ENCODE results near the gene RAET1L. TPM values are rescaled to one million over a fixed set of nuclear protein-coding genes. Genes with fewer than 3 reads are reported as not detected.

Gene RAET1L
- total and polyA plus RNA-seq, 2 experiments from 2014 or later, result not detected

DNA sequence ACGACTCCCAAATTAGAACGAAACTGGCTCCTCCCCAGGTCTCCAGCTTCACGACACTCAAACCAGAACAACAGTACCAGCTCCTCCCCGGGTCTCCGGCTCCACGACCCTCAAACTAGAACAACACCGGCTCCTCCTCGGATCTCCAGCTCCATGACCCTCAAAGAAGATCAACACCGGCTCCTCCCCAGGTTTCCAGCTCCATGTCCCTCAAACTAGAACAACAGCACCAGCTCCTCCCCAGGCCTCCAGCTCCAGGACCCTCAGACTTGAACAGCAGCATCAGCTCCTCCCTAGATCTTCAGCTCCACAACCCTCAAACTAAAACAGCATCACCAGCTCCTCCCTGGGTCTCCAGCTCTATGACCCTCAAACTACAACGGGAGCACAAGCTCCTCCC, 29.8 kb upstream of the RAET1L start:
- H2AFZ ChIP-seq, result no peak overlapping the region
- no peaks in the 10 kb centered on the region for H4K20me1 ChIP-seq (ENCODE audit: insufficient read depth)
- H3K36me3 ChIP-seq (ENCODE audit: low read depth), result no peaks in the 10 kb centered on the region
- H3K4me2 ChIP-seq (ENCODE audit: unreplicated experiment), result no peak overlapping the region
- 57 to 68% methylated on average over 10 of the region's 10 CpGs for WGBS, 2 experiments (ENCODE audit: low coverage in 1 of 2, low lambda C conversion rate in 2 of 2, missing lambda C conversion rate in 2 of 2)
- no peak for DNase-seq
- H3K9ac ChIP-seq, result no peak overlapping the region
- no peaks in the 10 kb centered on the region for H3K4me1 ChIP-seq (ENCODE audit: insufficient read depth)
- H3K9me2 ChIP-seq (ENCODE audit: insufficient read depth), result no peaks in the 10 kb centered on the region
- in situ Hi-C loops (cut with MboI), result loop anchor here (25.0 kb wide), 1 partner anchor 757 kb away; no protein-coding TSS in a partner anchor
- H3K9me3 ChIP-seq (ENCODE audit: low read depth), result no peaks in the 10 kb centered on the region
- H3K27ac ChIP-seq, result no peak overlapping the region
- TF ChIP-seq EZH2phosphoT487 (IDR thresholded peaks at IDR 0.05; ENCODE audit: insufficient read depth, low read depth) (no peak), EZH2 (IDR thresholded peaks at IDR 0.05; ENCODE audit: insufficient read depth, poor library complexity, severe bottlenecking) (no peak)
- no peaks in the 10 kb centered on the region for H3F3A ChIP-seq (ENCODE audit: insufficient read depth)
- no peak overlapping the region for H3K4me3 ChIP-seq
- H3K79me2 ChIP-seq (ENCODE audit: insufficient read depth), result no peaks in the 10 kb centered on the region
- H3K27me3 ChIP-seq (replicated peaks; ENCODE audit: insufficient read depth), result peaks cover 20% of the 10 kb centered on the region

DNA sequence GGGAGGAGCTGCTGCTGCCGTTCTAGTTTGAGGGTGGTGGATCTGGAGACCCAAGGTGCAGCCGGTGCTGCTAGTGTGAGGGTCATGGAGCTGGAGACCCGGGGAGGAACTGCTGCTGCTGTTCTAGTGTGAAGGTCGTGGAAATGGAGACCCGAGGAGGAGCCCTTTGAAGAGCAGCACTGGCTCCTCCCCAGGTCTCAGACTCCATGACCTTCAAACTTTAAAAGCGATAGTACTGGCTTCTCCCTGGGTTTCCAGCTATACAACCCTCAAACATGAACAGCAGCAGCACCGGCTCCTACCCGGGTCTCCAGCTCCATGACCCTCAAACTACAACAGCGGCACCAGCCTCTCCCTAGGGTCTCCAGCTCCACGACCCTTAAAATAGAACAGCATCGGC, 28.1 kb upstream of the RAET1L start:
- no peaks in the 10 kb centered on the region for H3K36me3 ChIP-seq (ENCODE audit: low read depth)
- H3K27ac ChIP-seq, result no peak overlapping the region
- H3K4me3 ChIP-seq, result no peak overlapping the region
- in situ Hi-C loops (cut with MboI), result loop anchor here (25.0 kb wide), 1 partner anchor 759 kb away; no protein-coding TSS in a partner anchor
- H4K20me1 ChIP-seq (ENCODE audit: insufficient read depth), result no peaks in the 10 kb centered on the region
- peaks cover 20% of the 10 kb centered on the region for H3K27me3 ChIP-seq (replicated peaks; ENCODE audit: insufficient read depth)
- H3K4me1 ChIP-seq (ENCODE audit: insufficient read depth), result no peaks in the 10 kb centered on the region
- H3K79me2 ChIP-seq (ENCODE audit: insufficient read depth), result no peaks in the 10 kb centered on the region
- WGBS, 2 experiments (ENCODE audit: low coverage in 1 of 2, low lambda C conversion rate in 2 of 2, missing lambda C conversion rate in 2 of 2), result 60 to 64% methylated on average over 11 of the region's 11 CpGs
- no peaks in the 10 kb centered on the region for H3K9me3 ChIP-seq (ENCODE audit: low read depth)
- no peak for DNase-seq
- TF ChIP-seq EZH2phosphoT487 (IDR thresholded peaks at IDR 0.05; ENCODE audit: insufficient read depth, low read depth) (no peak), EZH2 (IDR thresholded peaks at IDR 0.05; ENCODE audit: insufficient read depth, poor library complexity, severe bottlenecking) (no peak)
- no peak overlapping the region for H3K9ac ChIP-seq
- no peaks in the 10 kb centered on the region for H3K9me2 ChIP-seq (ENCODE audit: insufficient read depth)
- H3F3A ChIP-seq (ENCODE audit: insufficient read depth), result no peaks in the 10 kb centered on the region
- no peak overlapping the region for H3K4me2 ChIP-seq (ENCODE audit: unreplicated experiment)
- no peak overlapping the region for H2AFZ ChIP-seq

DNA sequence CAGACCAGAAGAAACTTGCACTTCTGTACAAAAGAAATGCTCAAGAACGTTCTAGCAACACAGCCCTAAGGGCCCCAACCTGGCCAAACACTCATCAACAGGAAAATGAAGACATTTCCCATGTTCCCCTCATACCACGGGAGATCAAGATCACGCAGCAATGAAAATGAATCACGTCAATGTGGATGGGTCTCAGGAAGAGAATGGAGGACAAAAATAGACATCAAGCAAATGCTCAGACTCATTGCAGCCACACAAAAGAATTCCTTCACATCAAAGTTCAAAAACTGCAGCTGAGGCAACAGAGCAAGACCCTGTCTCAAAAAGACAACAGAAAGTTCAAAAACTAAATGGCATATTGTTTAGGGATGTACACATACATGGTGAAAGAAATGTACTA, 25.5 kb upstream of the RAET1L start:
- Histone ChIP-seq H3K36me3 (ENCODE audit: low read depth) (no peaks in the 10 kb centered on the region), H3K4me3 (no peak overlapping the region), H3K27me3 (replicated peaks; ENCODE audit: insufficient read depth) (peaks cover 20% of the 10 kb centered on the region), H2AFZ (no peak overlapping the region), H3K4me1 (ENCODE audit: insufficient read depth) (no peaks in the 10 kb centered on the region), H4K20me1 (ENCODE audit: insufficient read depth) (no peaks in the 10 kb centered on the region), H3K9me3 (ENCODE audit: low read depth) (no peaks in the 10 kb centered on the region), H3K79me2 (ENCODE audit: insufficient read depth) (no peaks in the 10 kb centered on the region), H3F3A (ENCODE audit: insufficient read depth) (no peaks in the 10 kb centered on the region), H3K9ac (no peak overlapping the region), H3K4me2 (ENCODE audit: unreplicated experiment) (no peak overlapping the region), H3K9me2 (ENCODE audit: insufficient read depth) (no peaks in the 10 kb centered on the region), H3K27ac (no peak overlapping the region)
- 46 to 53% methylated on average over 4 of the region's 4 CpGs for WGBS, 2 experiments (ENCODE audit: low coverage in 1 of 2, low lambda C conversion rate in 2 of 2, missing lambda C conversion rate in 2 of 2)
- no peak for TF ChIP-seq EZH2 (IDR thresholded peaks at IDR 0.05; ENCODE audit: insufficient read depth, poor library complexity, severe bottlenecking)
- DNase-seq, result no peak
- in situ Hi-C loops (cut with MboI), result loop anchor here (25.0 kb wide), 1 partner anchor 761 kb away; no protein-coding TSS in a partner anchor

DNA sequence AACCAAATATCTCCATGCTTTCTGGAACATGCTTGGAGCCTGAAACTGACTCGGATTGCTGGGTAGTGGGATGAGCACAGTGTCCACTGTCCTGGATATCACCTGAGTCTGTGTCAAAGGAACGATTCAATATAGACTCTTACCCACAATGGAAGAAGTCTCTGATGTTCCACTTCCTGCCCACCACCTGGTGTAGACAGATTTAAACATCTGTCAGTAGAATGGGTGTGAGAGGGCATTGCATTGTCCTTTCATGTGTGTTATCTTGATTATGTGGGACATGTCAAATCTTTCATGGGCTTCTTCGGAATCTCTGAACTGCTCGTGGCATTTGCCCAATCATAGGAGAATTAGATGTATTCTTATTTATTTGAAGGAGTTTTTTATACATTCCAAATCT, 22.8 kb upstream of the RAET1L start:
- Histone ChIP-seq H3K4me1 (ENCODE audit: insufficient read depth) (no peaks in the 10 kb centered on the region), H3K27ac (no peak overlapping the region), H3K79me2 (ENCODE audit: insufficient read depth) (no peaks in the 10 kb centered on the region), H3K9me2 (ENCODE audit: insufficient read depth) (no peaks in the 10 kb centered on the region), H3K27me3 (replicated peaks; ENCODE audit: insufficient read depth) (peaks cover 10% of the 10 kb centered on the region), H4K20me1 (ENCODE audit: insufficient read depth) (no peaks in the 10 kb centered on the region), H3K9ac (no peak overlapping the region), H2AFZ (no peak overlapping the region), H3K4me2 (ENCODE audit: unreplicated experiment) (no peak overlapping the region), H3F3A (ENCODE audit: insufficient read depth) (no peaks in the 10 kb centered on the region), H3K4me3 (no peak overlapping the region), H3K36me3 (ENCODE audit: low read depth) (no peaks in the 10 kb centered on the region), H3K9me3 (ENCODE audit: low read depth) (no peaks in the 10 kb centered on the region)
- TF ChIP-seq EZH2phosphoT487 (IDR thresholded peaks at IDR 0.05; ENCODE audit: insufficient read depth, low read depth), result no peak
- TF ChIP-seq EZH2 (IDR thresholded peaks at IDR 0.05; ENCODE audit: insufficient read depth, poor library complexity, severe bottlenecking), result no peak
- no peak for DNase-seq
- in situ Hi-C loops (cut with MboI), result no loop called here
- WGBS, 2 experiments (ENCODE audit: low coverage in 1 of 2, low lambda C conversion rate in 2 of 2, missing lambda C conversion rate in 2 of 2), result 51 to 56% methylated on average over 4 of the region's 4 CpGs

DNA sequence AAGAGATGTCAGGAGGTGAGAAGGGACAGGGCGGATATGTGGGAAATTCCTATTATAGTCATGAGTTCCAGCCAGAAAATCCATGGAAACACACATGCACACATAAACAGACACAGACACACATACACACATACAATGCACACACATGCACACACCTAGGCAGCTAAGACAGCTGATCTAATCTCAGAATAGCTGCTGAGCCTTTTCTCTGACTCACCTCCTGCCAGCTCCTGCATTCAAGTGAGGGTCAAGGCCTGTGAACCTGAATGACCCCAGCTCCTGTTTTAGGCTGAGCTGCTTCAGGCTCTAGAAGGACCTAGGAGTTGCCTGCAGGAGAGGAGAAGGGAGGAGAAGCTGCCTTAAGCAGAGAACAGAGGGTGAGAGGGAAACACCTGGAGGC, 21.6 kb upstream of the RAET1L start:
- Histone ChIP-seq H3K27me3 (replicated peaks; ENCODE audit: insufficient read depth) (peaks cover 14% of the 10 kb centered on the region), H3K9me3 (ENCODE audit: low read depth) (no peaks in the 10 kb centered on the region), H3K4me3 (no peak overlapping the region), H3K79me2 (ENCODE audit: insufficient read depth) (no peaks in the 10 kb centered on the region), H3K9me2 (ENCODE audit: insufficient read depth) (no peaks in the 10 kb centered on the region), H3K9ac (no peak overlapping the region), H4K20me1 (ENCODE audit: insufficient read depth) (no peaks in the 10 kb centered on the region), H3K27ac (no peak overlapping the region), H3K36me3 (ENCODE audit: low read depth) (no peaks in the 10 kb centered on the region), H3K4me2 (ENCODE audit: unreplicated experiment) (no peak overlapping the region), H2AFZ (no peak overlapping the region), H3K4me1 (ENCODE audit: insufficient read depth) (no peaks in the 10 kb centered on the region), H3F3A (ENCODE audit: insufficient read depth) (no peaks in the 10 kb centered on the region)
- in situ Hi-C loops (cut with MboI), result no loop called here
- TF ChIP-seq EZH2phosphoT487 (IDR thresholded peaks at IDR 0.05; ENCODE audit: insufficient read depth, low read depth), result no peak
- TF ChIP-seq EZH2 (IDR thresholded peaks at IDR 0.05; ENCODE audit: insufficient read depth, poor library complexity, severe bottlenecking), result no peak
- no peak for DNase-seq
- WGBS, 2 experiments (ENCODE audit: low coverage in 1 of 2, low lambda C conversion rate in 2 of 2, missing lambda C conversion rate in 2 of 2), result 92 to 93% methylated on average over 1 of the region's 1 CpG

Measured in GM23248 (cell line).